Stimulated activated naive CD8-positive, alpha-beta T cell treated with anti-CD3 and anti-CD28 coated beads, Interleukin-15, Interleukin-2, amounts not matched to agents 100 U/mL and 50 U/mL, for 24 hours (primary cell): ENCODE data around the gene KIF5B.
A peak's percentile ranks its signal among the peaks of the same experiment; 100 is the strongest.
"Not testable (repeated sequence)": the region's sequence is repeated elsewhere in the genome, so short reads cannot be mapped to it uniquely, and the experiment has no call there.

Experiments used
- ATAC-seq: fragments of 150-1000 bp; cut with Tn5 transposase; one replicate; pipeline ENCODE4 v1.10.0; 2021
- DNase-seq: peaks from one replicate; pipeline ENCODE4 v3.0.0; 2021

KIF5B gene

GRCh38 chr10:32056136-32057035 is at the start of gene KIF5B:
Gene KIF5B, minus strand, starts transcription at chr10:32056425. Its CDS starts 452 bp downstream, at chr10:32055973.
- peak; percentile 93 for ATAC-seq
- peak; percentile 92 for DNase-seq

- ATAC-seq (no peak), DNase-seq (no peak)
These were observed 49.7 kb upstream of the KIF5B start for GRCh38 chr10:32105782-32106382.

GRCh38 chr10:32104622-32105509 is 48.6 kb upstream of the KIF5B start:
- ATAC-seq = no peak
- no peak for DNase-seq

GRCh38 chr10:32104181-32104580 is 48.0 kb upstream of the KIF5B start:
- no peak for DNase-seq
- ATAC-seq = no peak

GRCh38 chr10:32103721-32104120 is 47.5 kb upstream of the KIF5B start:
- no peak for DNase-seq
- ATAC-seq = no peak

- ATAC-seq, DNase-seq: not testable (repeated sequence)
These were observed 42.5 kb upstream of the KIF5B start for GRCh38 chr10:32098566-32099259.

- DNase-seq = no peak
- no peak for ATAC-seq
These were observed 39.0 kb upstream of the KIF5B start for GRCh38 chr10:32095116-32095733.

GRCh38 chr10:32093650-32094049 is 37.4 kb upstream of the KIF5B start:
- no peak for DNase-seq

GRCh38 chr10:32091046-32091445 is 34.8 kb upstream of the KIF5B start:
- DNase-seq = no peak

More at GRCh38 chr10:32093650-32094049, 37.4 kb upstream of the KIF5B start:
- ATAC-seq = no peak

GRCh38 chr10:32084185-32084851 is 28.1 kb upstream of the KIF5B start:
- DNase-seq = no peak
- no peak for ATAC-seq

More at GRCh38 chr10:32091046-32091445, 34.8 kb upstream of the KIF5B start:
- no peak for ATAC-seq

- DNase-seq (no peak), ATAC-seq (no peak)
These were observed 21.8 kb upstream of the KIF5B start for GRCh38 chr10:32077896-32078485.

- no peak for ATAC-seq
- DNase-seq = no peak
These were observed 17.4 kb upstream of the KIF5B start for GRCh38 chr10:32073659-32074058.

- DNase-seq = no peak
- no peak for ATAC-seq
These were observed 16.9 kb upstream of the KIF5B start for GRCh38 chr10:32073128-32073527.

GRCh38 chr10:32072025-32072800 is 16.0 kb upstream of the KIF5B start:
- DNase-seq (no peak), ATAC-seq (no peak)

- DNase-seq = no peak
- no peak for ATAC-seq
These were observed 14.4 kb upstream of the KIF5B start for GRCh38 chr10:32070645-32071044.

GRCh38 chr10:32068569-32068968 is 12.3 kb upstream of the KIF5B start:
- ATAC-seq (no peak), DNase-seq (no peak)

GRCh38 chr10:32067931-32068330 is 11.7 kb upstream of the KIF5B start:
- DNase-seq, ATAC-seq: not testable (repeated sequence)

- DNase-seq (no peak), ATAC-seq (no peak)
These were observed 9.6 kb upstream of the KIF5B start for GRCh38 chr10:32065856-32066255.

- ATAC-seq (no peak), DNase-seq (no peak)
These were observed 5.2 kb upstream of the KIF5B start for GRCh38 chr10:32061440-32061839.

- DNase-seq = no peak
- ATAC-seq = no peak
These were observed 4.1 kb upstream of the KIF5B start for GRCh38 chr10:32060347-32060746.
